GM12891 (cell line): Measurements from ENCODE around the gene NOTCH4.
"Not testable (repeated sequence)": the region's sequence is repeated elsewhere in the genome, so short reads cannot be mapped to it uniquely, and the experiment has no call there.

Source experiments
- DNase-seq: peaks from one replicate; pipeline ENCODE4 v3.0.0; 2011; ENCODE audit warnings: low spot score; ENCODE audit not compliant: insufficient read length
- FAIRE-seq: peaks from 2 replicates; lab custom pipeline; 2011; peaks lifted over from hg19 to GRCh38; lab: Jason Lieb, UNC
- PAX5 ChIP-seq: IDR thresholded peaks from 2 replicates; pipeline ENCODE4 v1.6.1; 2011; ENCODE audit warnings: low read length, moderate library complexity, mild to moderate bottlenecking; ENCODE audit not compliant: insufficient read depth, severe bottlenecking
- POLR2A ChIP-seq: IDR thresholded peaks from 2 replicates; pipeline ENCODE4 v1.6.1; 2011; ENCODE audit warnings: low read depth, low read length, control low read depth
- POLR2AphosphoS5 ChIP-seq: IDR thresholded peaks from 2 replicates; pipeline ENCODE4 v1.6.1; 2011; ENCODE audit warnings: low read depth, low read length, control low read depth
- POU2F2 ChIP-seq: IDR thresholded peaks from 2 replicates; pipeline ENCODE4 v1.6.1; 2011; ENCODE audit warnings: low read depth, mild to moderate bottlenecking, control low read depth, low read length, moderate library complexity
- SPI1 ChIP-seq: IDR thresholded peaks from 2 replicates; pipeline ENCODE4 v1.6.1; 2011; ENCODE audit warnings: low read depth, low read length, control low read depth
- TAF1 ChIP-seq: IDR thresholded peaks from 2 replicates; pipeline ENCODE4 v1.6.1; 2011; ENCODE audit warnings: low read depth, low read length, control low read depth

Gene NOTCH4

DNA sequence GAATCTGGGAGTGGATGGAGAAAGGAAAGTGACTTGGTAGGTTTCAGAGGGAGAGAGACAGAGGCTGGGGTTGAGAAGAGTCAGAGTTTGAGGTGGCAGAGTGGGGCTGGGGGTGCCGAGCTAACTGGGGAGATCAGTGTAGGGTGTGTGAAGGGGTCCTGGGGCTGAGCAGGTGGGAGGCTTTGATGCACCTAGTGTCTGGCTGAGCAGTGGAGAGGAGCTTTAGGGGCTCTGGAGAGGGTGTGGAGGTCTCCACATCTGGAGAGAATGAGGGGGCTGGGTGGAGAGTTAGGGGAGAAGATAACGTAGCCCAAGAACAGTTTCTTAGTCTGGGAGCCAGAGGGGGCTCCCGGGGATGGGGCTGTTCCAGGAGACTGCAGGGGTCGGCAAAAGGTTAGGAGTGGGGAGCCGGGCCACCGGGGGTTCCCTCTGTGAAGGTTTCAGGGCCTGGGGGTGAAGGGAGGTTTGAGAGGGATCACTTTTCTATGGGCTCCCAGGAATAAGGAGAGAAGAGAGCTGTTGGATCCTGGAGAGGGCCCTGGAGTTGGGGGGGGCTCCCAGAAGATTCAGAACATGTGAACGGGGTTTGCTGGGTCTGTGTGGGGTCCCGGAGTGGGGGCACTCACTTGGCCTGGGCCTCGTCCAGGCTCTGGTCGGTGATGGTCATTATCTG lies 34.7 kb downstream of the NOTCH4 start:
- FAIRE-seq, result no peak
- DNase-seq, result no peak
- no peak for TF ChIP-seq TAF1
- TF ChIP-seq PAX5, result no peak
- TF ChIP-seq POU2F2, result no peak
- TF ChIP-seq POLR2A, result no peak
- no peak for TF ChIP-seq SPI1

DNA sequence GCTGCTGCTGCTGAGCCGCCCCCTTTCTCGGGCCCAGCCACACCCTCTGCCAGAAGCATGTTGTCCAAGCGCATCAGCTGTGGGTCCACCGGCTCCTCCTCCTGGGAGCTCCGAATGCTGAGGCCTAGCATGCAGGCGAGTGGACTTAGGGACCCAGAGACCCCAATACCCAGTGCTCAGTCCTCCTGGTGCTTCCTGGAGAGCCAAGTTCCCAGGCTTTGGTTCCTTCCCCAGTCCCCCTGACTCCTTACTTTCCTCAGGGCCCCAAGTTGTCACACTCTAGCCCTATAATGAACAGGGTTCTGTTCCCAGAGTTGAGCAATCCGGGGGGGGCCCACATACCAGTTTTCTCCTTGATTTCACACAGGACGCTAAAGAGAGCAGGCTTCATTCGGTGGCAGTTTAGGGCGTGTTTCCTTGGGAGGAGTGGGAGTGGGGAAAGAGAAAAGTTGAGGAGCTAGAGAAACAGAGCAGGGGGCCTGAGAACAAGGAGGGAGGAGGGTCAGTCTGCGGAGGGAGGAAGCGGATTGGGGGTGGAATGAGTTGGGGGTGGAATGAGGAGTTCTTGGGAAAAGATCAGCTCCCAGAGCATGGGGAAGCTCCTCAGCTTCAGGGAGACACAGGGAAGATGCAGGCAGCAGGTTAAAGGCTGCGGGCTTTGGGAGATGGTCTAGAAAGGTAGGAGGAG lies 35.3 kb downstream of the NOTCH4 start:
- TF ChIP-seq POU2F2 (no peak), TAF1 (no peak), PAX5 (no peak), POLR2A (no peak), POLR2AphosphoS5 (no peak), SPI1 (no peak)
- no peak for DNase-seq
- no peak for FAIRE-seq

DNA sequence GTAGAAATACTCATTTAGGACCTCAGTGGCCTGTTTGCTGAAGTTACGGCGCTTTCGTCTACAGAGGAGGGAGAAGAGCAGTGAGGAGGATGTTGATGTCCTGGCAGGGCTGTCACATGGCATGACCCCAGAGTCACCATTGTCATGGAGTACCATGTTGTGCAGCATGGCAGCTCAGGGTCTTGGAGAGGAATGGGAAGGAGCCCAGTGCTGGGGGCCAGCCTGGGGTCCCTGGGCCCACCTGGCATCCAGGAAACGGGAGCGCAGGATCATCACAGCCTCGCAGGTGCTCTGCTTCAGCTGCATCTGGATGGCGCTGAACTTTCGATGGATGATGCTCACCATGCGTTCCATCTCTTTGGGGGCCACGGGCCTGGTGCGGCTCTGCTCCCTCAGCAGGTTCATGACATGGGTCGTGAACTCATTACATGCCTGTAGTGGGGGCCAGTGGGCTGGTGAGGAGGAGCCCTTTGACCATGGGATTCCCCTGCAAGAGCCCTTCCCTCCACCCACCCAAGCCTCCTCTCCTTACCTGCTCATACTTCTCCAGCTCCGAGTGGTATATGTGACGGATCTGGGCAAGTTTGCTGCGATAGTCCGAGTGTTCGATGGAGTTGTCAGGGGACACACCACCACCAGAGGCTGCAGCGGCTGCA lies 36.0 kb downstream of the NOTCH4 start:
- not testable (repeated sequence) for DNase-seq
- peak; percentile 58 for FAIRE-seq

DNA sequence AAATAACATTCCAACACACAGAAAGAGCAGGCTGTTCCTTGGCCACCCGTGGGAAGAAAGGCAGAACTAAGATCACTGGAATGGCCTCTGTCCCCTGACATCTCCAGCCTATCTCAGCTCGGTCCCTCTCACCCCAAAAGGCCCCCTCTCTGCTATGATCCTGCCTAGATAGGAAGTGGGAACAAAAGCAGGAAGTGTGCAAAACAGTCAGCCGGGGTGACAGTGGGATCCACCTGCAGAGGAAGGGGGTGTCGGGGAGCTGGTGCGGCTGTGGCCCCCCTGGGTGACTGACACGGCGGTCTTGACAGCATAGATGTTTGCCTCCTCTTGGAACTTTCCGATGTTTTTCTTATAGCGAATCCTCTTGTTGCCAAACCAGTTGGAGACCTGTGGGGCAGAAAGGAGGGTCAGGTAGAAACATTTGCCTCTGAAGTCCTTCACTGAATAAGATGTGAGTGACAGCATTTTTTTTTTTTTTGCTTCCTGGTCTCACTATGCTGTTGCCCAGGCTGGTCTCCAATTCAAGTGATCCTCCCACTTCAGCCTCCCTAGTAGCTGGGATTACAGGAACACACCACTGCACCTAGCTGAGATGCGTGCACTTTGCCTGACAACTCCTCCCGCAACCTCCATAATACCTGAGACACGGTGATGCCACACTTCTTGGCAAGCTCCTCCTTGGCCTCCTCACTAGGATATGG lies 36.7 kb downstream of the NOTCH4 start:
- TF ChIP-seq POLR2AphosphoS5 (no peak), POU2F2 (no peak), SPI1 (peak; percentile 63)
- no peak for DNase-seq
- no peak for FAIRE-seq

DNA sequence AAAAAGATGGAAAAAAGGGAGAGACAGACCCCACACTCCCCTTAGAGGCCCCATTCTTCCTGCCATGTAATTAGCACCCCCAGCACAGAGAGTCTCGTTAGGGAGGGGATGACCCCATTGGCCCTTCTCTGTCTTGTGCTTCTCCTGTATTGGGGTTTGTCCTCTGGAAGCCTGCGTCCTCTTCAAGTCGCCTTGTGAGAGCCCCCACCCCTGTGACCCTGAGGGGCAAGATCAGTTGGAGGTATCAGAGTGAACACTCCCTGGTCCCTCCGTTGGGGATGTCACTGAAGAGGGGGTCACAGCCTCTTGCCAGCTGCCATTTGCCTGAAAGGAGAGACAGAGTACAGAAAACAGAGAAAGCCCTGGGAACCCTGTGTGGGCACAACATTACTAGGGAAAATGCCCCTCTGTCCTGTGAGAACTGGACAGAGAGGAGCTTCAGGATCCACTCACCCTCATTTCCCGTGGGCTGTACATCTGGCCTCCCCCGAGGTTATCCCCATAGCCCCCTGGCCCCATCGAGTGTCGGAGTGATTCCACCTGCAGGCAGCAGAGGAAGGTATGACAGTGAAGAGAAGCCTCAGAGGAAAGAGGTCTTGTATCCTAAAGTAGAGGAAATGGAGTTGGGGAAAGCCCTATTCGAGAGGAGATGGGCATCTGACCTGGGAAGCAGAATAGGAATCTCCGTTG lies 37.6 kb downstream of the NOTCH4 start:
- DNase-seq, FAIRE-seq: not testable (repeated sequence)

- FAIRE-seq, result peak; percentile 73
- DNase-seq, result not testable (repeated sequence)
Measured at GRCh38 chr6:32185681-32186131, 38.2 kb downstream of the NOTCH4 start.

- TF ChIP-seq POLR2AphosphoS5 (peak; percentile 33; the same call in 1 of the 2 replicates), SPI1 (no peak), POLR2A (no peak), POU2F2 (no peak)
- DNase-seq (no peak), FAIRE-seq (no peak)
Measured at GRCh38 chr6:32184084-32184640, 39.7 kb downstream of the NOTCH4 start, which contains the start of gene AGER. TSS of gene AGER (minus strand) at chr6:32184253. CDS start at chr6:32184222, 31 bp downstream.

- FAIRE-seq, result no peak
- no peak for DNase-seq
- TF ChIP-seq TAF1 (no peak), POLR2A (no peak)
Measured at GRCh38 chr6:32183483-32184083, 40.3 kb downstream of the NOTCH4 start.

DNA sequence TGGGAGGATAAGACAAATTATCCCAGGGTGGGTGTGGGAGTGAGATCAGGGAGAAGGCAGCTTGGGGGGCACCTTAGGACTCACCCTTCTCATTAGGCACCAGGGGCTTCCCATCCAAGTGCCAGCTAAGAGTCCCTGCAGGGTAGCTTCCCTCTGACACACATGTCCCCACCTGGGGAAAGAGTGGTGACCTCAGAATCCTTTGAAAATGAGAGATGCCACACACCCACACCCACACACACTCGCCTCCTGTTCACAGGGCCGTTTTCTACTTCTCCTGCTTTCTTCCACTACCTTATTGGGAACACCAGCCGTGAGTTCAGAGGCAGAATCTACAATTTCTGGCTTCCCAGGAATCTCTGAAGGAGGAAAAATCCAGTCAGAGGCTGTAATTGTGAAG lies 40.8 kb downstream of the NOTCH4 start:
- TF ChIP-seq TAF1 (no peak), POU2F2 (no peak), POLR2AphosphoS5 (no peak), SPI1 (no peak), PAX5 (no peak), POLR2A (no peak)
- no peak for DNase-seq
- FAIRE-seq, result no peak
